Measurements from ENCODE around the gene OR2T27. TPM values are rescaled to one million over a fixed set of nuclear protein-coding genes. Genes with fewer than 3 reads are reported as not detected.
"Not testable (repeated sequence)": the region's sequence is repeated elsewhere in the genome, so short reads cannot be mapped to it uniquely, and the experiment has no call there.

Gene OR2T27
- polyA plus RNA-seq, 4 donors, result not detected

GRCh38 chr1:248656797-248657196 is 1.5 kb upstream of the OR2T27 start:
- DNase-seq; H3K4me3 ChIP-seq (ENCODE audit: low read depth in 1 of 3, low read length in 3 of 3); FAIRE-seq; H3K27me3 ChIP-seq (ENCODE audit: control insufficient read depth in 3 of 3, insufficient read depth in 3 of 3, low read length in 3 of 3); H3K9me3 ChIP-seq (ENCODE audit: control insufficient read depth in 2 of 2, insufficient read depth in 1 of 2, low read depth in 1 of 2, low read length in 1 of 2); H3K27ac ChIP-seq (ENCODE audit: low read depth in 1 of 3, low read length in 2 of 3); H3K4me1 ChIP-seq (ENCODE audit: control insufficient read depth in 3 of 3, insufficient read depth in 2 of 3, low read depth in 1 of 3, low read length in 2 of 3); H3K36me3 ChIP-seq (ENCODE audit: control insufficient read depth in 3 of 3, insufficient read depth in 2 of 3, low read depth in 1 of 3, low read length in 3 of 3): not testable (repeated sequence)
- WGBS, 3 donors, result 81 to 82% (median 81%) methylated on average over 1 to 4 of the region's 6 CpGs

GRCh38 chr1:248648770-248649536 is 6.4 kb downstream of the OR2T27 start:
- FAIRE-seq; DNase-seq; H3K4me3 ChIP-seq (ENCODE audit: low read depth in 1 of 3, low read length in 3 of 3); H3K9me3 ChIP-seq (ENCODE audit: control insufficient read depth in 2 of 2, insufficient read depth in 1 of 2, low read depth in 1 of 2, low read length in 1 of 2); H3K27me3 ChIP-seq (ENCODE audit: control insufficient read depth in 3 of 3, insufficient read depth in 3 of 3, low read length in 3 of 3); H3K4me1 ChIP-seq (ENCODE audit: control insufficient read depth in 3 of 3, insufficient read depth in 2 of 3, low read depth in 1 of 3, low read length in 2 of 3); H3K27ac ChIP-seq (ENCODE audit: low read depth in 1 of 3, low read length in 2 of 3); H3K36me3 ChIP-seq (ENCODE audit: control insufficient read depth in 3 of 3, insufficient read depth in 2 of 3, low read depth in 1 of 3, low read length in 3 of 3): not testable (repeated sequence)
- WGBS, 3 donors, result no CpG with 5 or more reads among the region's 1 CpG

GRCh38 chr1:248645178-248645577 is 10.2 kb downstream of the OR2T27 start, which contains the start of gene OR2T35:
OR2T35 (minus strand) TSS chr1:248645278; CDS start chr1:248639258, 6,020 bp downstream.
- DNase-seq; H3K27ac ChIP-seq (ENCODE audit: low read depth in 1 of 3, low read length in 2 of 3); H3K4me1 ChIP-seq (ENCODE audit: control insufficient read depth in 3 of 3, insufficient read depth in 2 of 3, low read depth in 1 of 3, low read length in 2 of 3); H3K36me3 ChIP-seq (ENCODE audit: control insufficient read depth in 3 of 3, insufficient read depth in 2 of 3, low read depth in 1 of 3, low read length in 3 of 3); H3K27me3 ChIP-seq (ENCODE audit: control insufficient read depth in 3 of 3, insufficient read depth in 3 of 3, low read length in 3 of 3); FAIRE-seq; H3K4me3 ChIP-seq (ENCODE audit: low read depth in 1 of 3, low read length in 3 of 3); H3K9me3 ChIP-seq (ENCODE audit: control insufficient read depth in 2 of 2, insufficient read depth in 1 of 2, low read depth in 1 of 2, low read length in 1 of 2): not testable (repeated sequence)
- 53 to 100% (median 100%) methylated on average over 1 to 2 of the region's 3 CpGs for WGBS, 3 donors

GRCh38 chr1:248642971-248643651 is 12.2 kb downstream of the OR2T27 start:
- not testable (repeated sequence) for FAIRE-seq; H3K4me3 ChIP-seq (ENCODE audit: low read depth in 1 of 3, low read length in 3 of 3); H3K27ac ChIP-seq (ENCODE audit: low read depth in 1 of 3, low read length in 2 of 3); H3K9me3 ChIP-seq (ENCODE audit: control insufficient read depth in 2 of 2, insufficient read depth in 1 of 2, low read depth in 1 of 2, low read length in 1 of 2); H3K27me3 ChIP-seq (ENCODE audit: control insufficient read depth in 3 of 3, insufficient read depth in 3 of 3, low read length in 3 of 3); H3K36me3 ChIP-seq (ENCODE audit: control insufficient read depth in 3 of 3, insufficient read depth in 2 of 3, low read depth in 1 of 3, low read length in 3 of 3); DNase-seq; H3K4me1 ChIP-seq (ENCODE audit: control insufficient read depth in 3 of 3, insufficient read depth in 2 of 3, low read depth in 1 of 3, low read length in 2 of 3)
- WGBS, 3 donors, result no CpG with 5 or more reads among the region's 4 CpGs

GRCh38 chr1:248641583-248641982 is 13.7 kb downstream of the OR2T27 start:
- H3K4me3 ChIP-seq (ENCODE audit: low read depth in 1 of 3, low read length in 3 of 3); H3K4me1 ChIP-seq (ENCODE audit: control insufficient read depth in 3 of 3, insufficient read depth in 2 of 3, low read depth in 1 of 3, low read length in 2 of 3); H3K9me3 ChIP-seq (ENCODE audit: control insufficient read depth in 2 of 2, insufficient read depth in 1 of 2, low read depth in 1 of 2, low read length in 1 of 2); DNase-seq; H3K27ac ChIP-seq (ENCODE audit: low read depth in 1 of 3, low read length in 2 of 3); FAIRE-seq; H3K27me3 ChIP-seq (ENCODE audit: control insufficient read depth in 3 of 3, insufficient read depth in 3 of 3, low read length in 3 of 3); H3K36me3 ChIP-seq (ENCODE audit: control insufficient read depth in 3 of 3, insufficient read depth in 2 of 3, low read depth in 1 of 3, low read length in 3 of 3): not testable (repeated sequence)
- WGBS, 3 donors, result 98 to 100% methylated on average over 4 of the region's 5 CpGs; no CpG with 5 or more reads in 1 of the 3 donors

DNA sequence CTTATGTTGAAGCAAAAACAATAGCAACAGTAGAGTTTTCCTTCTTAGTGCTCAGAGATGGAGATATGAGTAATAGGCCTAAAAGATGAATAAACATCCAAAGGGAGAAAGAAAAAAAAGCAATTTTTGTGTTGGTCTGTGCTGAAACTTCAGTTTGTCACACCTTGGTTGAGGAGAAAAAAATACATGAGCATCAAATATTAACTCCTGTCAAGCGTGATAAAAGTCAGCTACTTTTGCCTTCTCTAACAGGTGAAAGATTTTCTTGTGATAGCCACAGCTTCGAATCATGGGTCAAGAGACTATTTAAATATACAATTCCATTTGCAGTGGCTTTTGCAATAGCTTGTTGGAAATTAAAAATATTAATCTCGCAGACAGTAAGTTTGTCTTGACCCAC is 14.4 kb downstream of the OR2T27 start:
- no CpG with 5 or more reads among the region's 3 CpGs for WGBS, 3 donors
- FAIRE-seq; H3K27me3 ChIP-seq (ENCODE audit: control insufficient read depth in 3 of 3, insufficient read depth in 3 of 3, low read length in 3 of 3); H3K4me3 ChIP-seq (ENCODE audit: low read depth in 1 of 3, low read length in 3 of 3); H3K27ac ChIP-seq (ENCODE audit: low read depth in 1 of 3, low read length in 2 of 3); H3K4me1 ChIP-seq (ENCODE audit: control insufficient read depth in 3 of 3, insufficient read depth in 2 of 3, low read depth in 1 of 3, low read length in 2 of 3); H3K36me3 ChIP-seq (ENCODE audit: control insufficient read depth in 3 of 3, insufficient read depth in 2 of 3, low read depth in 1 of 3, low read length in 3 of 3); DNase-seq; H3K9me3 ChIP-seq (ENCODE audit: control insufficient read depth in 2 of 2, insufficient read depth in 1 of 2, low read depth in 1 of 2, low read length in 1 of 2): not testable (repeated sequence)

DNA sequence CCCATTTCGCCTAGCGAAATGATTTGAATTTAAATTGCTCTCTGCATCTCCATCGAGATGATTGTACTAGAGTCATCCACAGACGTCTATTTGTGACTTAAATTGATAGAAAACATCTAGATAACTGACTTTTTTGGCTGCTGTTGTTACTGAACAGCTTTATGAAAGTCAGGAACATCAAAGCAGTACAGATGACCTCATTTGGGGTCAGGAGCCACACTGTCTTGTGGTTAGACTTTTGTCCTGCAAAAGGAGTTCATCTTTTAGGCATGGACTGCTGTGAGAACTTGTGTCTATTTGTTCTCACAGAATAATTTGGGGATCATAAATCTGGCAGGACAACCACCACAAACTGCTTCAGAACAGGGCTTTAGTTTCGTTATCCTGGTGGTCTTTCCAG is 15.7 kb downstream of the OR2T27 start:
- not testable (repeated sequence) for FAIRE-seq; H3K4me1 ChIP-seq (ENCODE audit: control insufficient read depth in 3 of 3, insufficient read depth in 2 of 3, low read depth in 1 of 3, low read length in 2 of 3)
- no CpG with 5 or more reads among the region's 5 CpGs for WGBS, 3 donors

DNA sequence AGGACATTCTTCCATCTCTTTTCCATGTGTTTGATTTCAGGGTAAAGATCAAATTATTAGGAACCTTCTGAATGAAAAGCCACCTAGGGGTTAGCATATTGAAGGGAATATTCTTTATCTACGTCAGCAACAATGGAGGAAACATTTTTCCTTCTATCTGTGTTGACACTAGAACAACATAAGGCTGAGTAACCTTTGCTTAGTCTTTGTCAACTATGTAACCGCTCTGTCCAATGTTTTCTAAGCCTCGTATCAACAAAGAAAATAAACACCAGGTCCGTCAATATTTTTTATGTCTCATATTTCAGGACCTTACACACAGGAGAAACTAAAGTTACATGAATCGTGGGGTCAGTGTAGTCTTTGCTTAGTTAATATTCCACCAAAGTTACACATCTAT is 18.7 kb downstream of the OR2T27 start:
- H3K27ac ChIP-seq (ENCODE audit: low read depth in 1 of 3, low read length in 2 of 3); H3K4me1 ChIP-seq (ENCODE audit: control insufficient read depth in 3 of 3, insufficient read depth in 2 of 3, low read depth in 1 of 3, low read length in 2 of 3); H3K36me3 ChIP-seq (ENCODE audit: control insufficient read depth in 3 of 3, insufficient read depth in 2 of 3, low read depth in 1 of 3, low read length in 3 of 3); H3K27me3 ChIP-seq (ENCODE audit: control insufficient read depth in 3 of 3, insufficient read depth in 3 of 3, low read length in 3 of 3); H3K9me3 ChIP-seq (ENCODE audit: control insufficient read depth in 2 of 2, insufficient read depth in 1 of 2, low read depth in 1 of 2, low read length in 1 of 2); H3K4me3 ChIP-seq (ENCODE audit: low read depth in 1 of 3, low read length in 3 of 3); FAIRE-seq; DNase-seq: not testable (repeated sequence)
- 60 to 62% (median 61%) methylated on average over 2 of the region's 5 CpGs for WGBS, 3 donors

More for the DNA sequence above, 15.7 kb downstream of the OR2T27 start:
- H3K4me3 ChIP-seq (ENCODE audit: low read depth in 1 of 3, low read length in 3 of 3); H3K9me3 ChIP-seq (ENCODE audit: control insufficient read depth in 2 of 2, insufficient read depth in 1 of 2, low read depth in 1 of 2, low read length in 1 of 2); H3K27ac ChIP-seq (ENCODE audit: low read depth in 1 of 3, low read length in 2 of 3); H3K36me3 ChIP-seq (ENCODE audit: control insufficient read depth in 3 of 3, insufficient read depth in 2 of 3, low read depth in 1 of 3, low read length in 3 of 3); H3K27me3 ChIP-seq (ENCODE audit: control insufficient read depth in 3 of 3, insufficient read depth in 3 of 3, low read length in 3 of 3); DNase-seq: not testable (repeated sequence)

Data from small intestine (tissue), 7 donors.